Stimulated activated CD8-positive, alpha-beta memory T cell treated with anti-CD3 and anti-CD28 coated beads, Interleukin-7, amount 100 ng/mL, for 4 hours (primary cell): ENCODE results near the gene IRF9.

Experiments used
- DNase-seq, 2 donors: peaks; one replicate each; pipeline ENCODE4 v3.0.0-alpha.2; 2020; ENCODE audit warnings: low read depth in 2 of 2

Gene IRF9

GRCh38 chr14:24147761-24148428 is 13.2 kb upstream of the IRF9 start:
- no peak for DNase-seq

- DNase-seq = no peak
Observed at GRCh38 chr14:24149302-24149969, 11.6 kb upstream of the IRF9 start.

- no peak for DNase-seq
Observed at GRCh38 chr14:24150061-24150460, 11.0 kb upstream of the IRF9 start.

- DNase-seq = no peak
Observed at GRCh38 chr14:24150567-24150966, 10.5 kb upstream of the IRF9 start.

GRCh38 chr14:24150993-24151392 is 10.1 kb upstream of the IRF9 start:
- DNase-seq = no peak

- no peak for DNase-seq
Observed at GRCh38 chr14:24151404-24152080, 9.5 kb upstream of the IRF9 start.

- DNase-seq = no peak
Observed at GRCh38 chr14:24155100-24155499, 6.0 kb upstream of the IRF9 start.

- no peak for DNase-seq
Observed at GRCh38 chr14:24156840-24157239, 4.2 kb upstream of the IRF9 start.

- no peak for DNase-seq
Observed at GRCh38 chr14:24157331-24157730, 3.7 kb upstream of the IRF9 start.

- DNase-seq = no peak
Observed at GRCh38 chr14:24159777-24160498, 1.1 kb upstream of the IRF9 start.

GRCh38 chr14:24160499-24160849 is 591 bp upstream of the IRF9 start:
- no peak for DNase-seq

GRCh38 chr14:24162093-24162492 is 1.0 kb downstream of the IRF9 start:
- no peak for DNase-seq

GRCh38 chr14:24164518-24164991 is 3.5 kb downstream of the IRF9 start:
- DNase-seq = no peak

- no peak for DNase-seq
Observed at GRCh38 chr14:24165785-24166184, 4.7 kb downstream of the IRF9 start.

GRCh38 chr14:24167469-24168114 is 6.5 kb downstream of the IRF9 start:
- DNase-seq = no peak

GRCh38 chr14:24171422-24172260 is 10.6 kb downstream of the IRF9 start, which contains the start of gene REC8:
Gene REC8 (plus strand): TSS chr14:24172080. CDS start chr14:24172553, 473 bp downstream.
- DNase-seq = peak; percentile 52 to 59

- no peak for DNase-seq
Observed at GRCh38 chr14:24172261-24172860, 11.3 kb downstream of the IRF9 start.

GRCh38 chr14:24172871-24173281 is 11.8 kb downstream of the IRF9 start:
- DNase-seq = no peak

GRCh38 chr14:24176599-24176998 is 15.5 kb downstream of the IRF9 start:
- no peak for DNase-seq
